Naive B cell (primary cell): ENCODE measurements around the gene CDH22. TPM values are rescaled to one million over a fixed set of nuclear protein-coding genes. Genes with fewer than 3 reads are reported as not detected.
A peak's percentile ranks its signal among the peaks of the same experiment; 100 is the strongest.

Experiments used
- ATAC-seq, 2 donors: fragments of 150-1000 bp; cut with Tn5 transposase; 2 replicates each; pipeline ENCODE4 v1.10.0; 2021; ENCODE audit warnings: low read depth in 2 of 2, mild to moderate bottlenecking in 2 of 2, moderate library complexity in 2 of 2
- DNase-seq: peaks from one replicate; pipeline ENCODE4 v3.0.0; 2022
- H3K27ac Mint-ChIP-seq, 6 donors: one replicate each; pipeline ENCODE4 v1.8.0; 2020 to 2022; ENCODE audit warnings: mild to moderate bottlenecking in 6 of 6, mixed read lengths in 6 of 6, moderate library complexity in 5 of 6, inconsistent platforms in 2 of 6
- H3K27me3 Mint-ChIP-seq, 3 donors: one replicate each; pipeline ENCODE4 v1.8.0; 2021 to 2022; ENCODE audit warnings: mixed read lengths in 3 of 3, mild to moderate bottlenecking in 1 of 3
- H3K36me3 Mint-ChIP-seq, 2 donors: one replicate each; pipeline ENCODE4 v1.8.0; 2020 to 2022; ENCODE audit warnings: mixed read lengths in 2 of 2, inconsistent platforms in 1 of 2, mild to moderate bottlenecking in 1 of 2
- H3K4me1 Mint-ChIP-seq, 3 donors: one replicate each; pipeline ENCODE4 v1.8.0; 2020 to 2022; ENCODE audit warnings: mixed read lengths in 3 of 3, inconsistent platforms in 1 of 3, mild to moderate bottlenecking in 1 of 3, moderate library complexity in 1 of 3
- H3K4me3 Mint-ChIP-seq, 8 donors: one replicate each; pipeline ENCODE4 v1.8.0; 2020 to 2022; ENCODE audit warnings: mild to moderate bottlenecking in 8 of 8, mixed read lengths in 8 of 8, moderate library complexity in 8 of 8, inconsistent platforms in 2 of 8
- H3K9me3 Mint-ChIP-seq, 7 donors: one replicate each; pipeline ENCODE4 v1.8.0; 2020 to 2022; ENCODE audit warnings: mixed read lengths in 7 of 7, mild to moderate bottlenecking in 5 of 7, inconsistent platforms in 2 of 7, moderate library complexity in 1 of 7
- polyA plus RNA-seq, 6 donors: library from polyadenylated mRNA; unstranded; fragments of 300-500 nt; fragmentation: Illumina TruSeq; gene quantifications; one replicate each; pipeline ENCODE4 v1.2.3, GENCODE V29; 2021; ENCODE audit warnings: low read depth in 6 of 6

CDH22 gene
- polyA plus RNA-seq, 6 donors from 2014 or later = not detected

- Mint-ChIP-seq H3K4me3 (peak overlapping the region in 1 of 8 donors; percentile 72), H3K4me1 (peaks cover 0 to 2% (median 0%) of the 10 kb centered on the region in 3 donors), H3K27me3 (peaks cover 33 to 78% (median 72%) of the 10 kb centered on the region in 3 donors), H3K27ac (no peak overlapping the region), H3K9me3 (peaks cover 0 to 6% (median 0%) of the 10 kb centered on the region in 7 donors), H3K36me3 (peaks cover 0 to 5% of the 10 kb centered on the region in 2 donors)
- no peak for DNase-seq
- ATAC-seq = peak in 1 of 2 donors; percentile 30
These were observed 109.1 kb downstream of the CDH22 start for GRCh38 chr20:46199198-46199597.

GRCh38 chr20:46196990-46197389 is 111.3 kb downstream of the CDH22 start:
- Mint-ChIP-seq H3K27me3 (peaks cover 27 to 75% (median 64%) of the 10 kb centered on the region in 3 donors), H3K9me3 (peaks cover 0 to 5% (median 0%) of the 10 kb centered on the region in 7 donors), H3K4me1 (peaks cover 0 to 2% (median 0%) of the 10 kb centered on the region in 3 donors), H3K36me3 (peaks cover 0 to 5% of the 10 kb centered on the region in 2 donors), H3K27ac (no peak overlapping the region), H3K4me3 (no peak overlapping the region)
- ATAC-seq = no peak
- DNase-seq = no peak

GRCh38 chr20:46195264-46196036 is 112.8 kb downstream of the CDH22 start:
- DNase-seq = no peak
- Mint-ChIP-seq H3K4me3 (no peak overlapping the region), H3K27me3 (peaks cover 22 to 69% (median 63%) of the 10 kb centered on the region in 3 donors), H3K9me3 (peaks cover 0 to 7% (median 4%) of the 10 kb centered on the region in 7 donors), H3K36me3 (peaks cover 0 to 13% of the 10 kb centered on the region in 2 donors), H3K4me1 (peaks cover 0 to 5% (median 0%) of the 10 kb centered on the region in 3 donors), H3K27ac (no peak overlapping the region)
- no peak for ATAC-seq

GRCh38 chr20:46194409-46194808 is 113.9 kb downstream of the CDH22 start:
- no peak for DNase-seq
- Mint-ChIP-seq H3K9me3 (peaks cover 0 to 7% (median 4%) of the 10 kb centered on the region in 7 donors), H3K36me3 (peaks cover 0 to 13% of the 10 kb centered on the region in 2 donors), H3K4me3 (no peak overlapping the region), H3K27ac (no peak overlapping the region), H3K4me1 (peaks cover 0 to 5% (median 0%) of the 10 kb centered on the region in 3 donors), H3K27me3 (peaks cover 22 to 59% (median 52%) of the 10 kb centered on the region in 3 donors)
- no peak for ATAC-seq

- ATAC-seq = no peak
- H3K9me3 Mint-ChIP-seq = peaks cover 0 to 6% (median 3%) of the 10 kb centered on the region in 7 donors
These were observed 115.8 kb downstream of the CDH22 start for GRCh38 chr20:46192376-46192944.

GRCh38 chr20:46191611-46192010 is 116.7 kb downstream of the CDH22 start:
- no peak overlapping the region for H3K4me3 Mint-ChIP-seq
- H3K36me3 Mint-ChIP-seq = peaks cover 0 to 8% of the 10 kb centered on the region in 2 donors
- H3K27me3 Mint-ChIP-seq = peaks cover 29 to 46% (median 46%) of the 10 kb centered on the region in 3 donors
- H3K9me3 Mint-ChIP-seq = peaks cover 0 to 6% (median 3%) of the 10 kb centered on the region in 7 donors
- DNase-seq (no peak), ATAC-seq (no peak)
- H3K4me1 Mint-ChIP-seq = peaks cover 0 to 3% (median 0%) of the 10 kb centered on the region in 3 donors
- H3K27ac Mint-ChIP-seq = no peak overlapping the region

More at GRCh38 chr20:46192376-46192944, 115.8 kb downstream of the CDH22 start:
- DNase-seq = no peak
- Mint-ChIP-seq H3K36me3 (peaks cover 0 to 8% of the 10 kb centered on the region in 2 donors), H3K27ac (no peak overlapping the region), H3K4me1 (peaks cover 0 to 3% (median 0%) of the 10 kb centered on the region in 3 donors), H3K4me3 (no peak overlapping the region), H3K27me3 (peaks cover 26 to 48% (median 44%) of the 10 kb centered on the region in 3 donors)

- Mint-ChIP-seq H3K36me3 (peaks cover 0 to 8% of the 10 kb centered on the region in 2 donors), H3K27ac (peak overlapping the region in 1 of 6 donors; percentile 79)
- no peak for ATAC-seq
These were observed 117.1 kb downstream of the CDH22 start for GRCh38 chr20:46191168-46191540.

GRCh38 chr20:46190478-46191167 is 117.7 kb downstream of the CDH22 start:
- Mint-ChIP-seq H3K36me3 (peaks cover 0 to 8% of the 10 kb centered on the region in 2 donors), H3K9me3 (peaks cover 0 to 6% (median 3%) of the 10 kb centered on the region in 7 donors), H3K4me1 (peaks cover 0 to 3% (median 0%) of the 10 kb centered on the region in 3 donors), H3K27ac (peak overlapping the region in 2 of 6 donors; percentile 42 to 79), H3K27me3 (peaks cover 28 to 54% (median 44%) of the 10 kb centered on the region in 3 donors), H3K4me3 (no peak overlapping the region)
- ATAC-seq = no peak
- no peak for DNase-seq

More at GRCh38 chr20:46191168-46191540, 117.1 kb downstream of the CDH22 start:
- peaks cover 0 to 6% (median 3%) of the 10 kb centered on the region in 7 donors for H3K9me3 Mint-ChIP-seq
- H3K4me3 Mint-ChIP-seq = no peak overlapping the region
- H3K4me1 Mint-ChIP-seq = peaks cover 0 to 3% (median 0%) of the 10 kb centered on the region in 3 donors
- no peak for DNase-seq
- peaks cover 28 to 51% (median 46%) of the 10 kb centered on the region in 3 donors for H3K27me3 Mint-ChIP-seq

GRCh38 chr20:46188866-46189541 is 119.3 kb downstream of the CDH22 start:
- peaks cover 0 to 6% (median 3%) of the 10 kb centered on the region in 7 donors for H3K9me3 Mint-ChIP-seq
- peaks cover 0 to 8% of the 10 kb centered on the region in 2 donors for H3K36me3 Mint-ChIP-seq
- no peak overlapping the region for H3K27ac Mint-ChIP-seq
- H3K4me1 Mint-ChIP-seq = peaks cover 0 to 3% (median 0%) of the 10 kb centered on the region in 3 donors
- DNase-seq = no peak
- H3K27me3 Mint-ChIP-seq = peaks cover 24 to 44% (median 43%) of the 10 kb centered on the region in 3 donors
- ATAC-seq = no peak
- no peak overlapping the region for H3K4me3 Mint-ChIP-seq

GRCh38 chr20:46186210-46186609 is 122.1 kb downstream of the CDH22 start:
- Mint-ChIP-seq H3K4me1 (peaks cover 0 to 3% (median 0%) of the 10 kb centered on the region in 3 donors), H3K27ac (no peak overlapping the region), H3K9me3 (peaks cover 0 to 6% (median 0%) of the 10 kb centered on the region in 7 donors), H3K36me3 (peaks cover 0 to 7% of the 10 kb centered on the region in 2 donors), H3K27me3 (peaks cover 19 to 55% (median 46%) of the 10 kb centered on the region in 3 donors), H3K4me3 (no peak overlapping the region)
- DNase-seq = no peak
- no peak for ATAC-seq

- no peak overlapping the region for H3K27ac Mint-ChIP-seq
- H3K4me3 Mint-ChIP-seq = no peak overlapping the region
- no peaks in the 10 kb centered on the region for H3K36me3 Mint-ChIP-seq
- H3K27me3 Mint-ChIP-seq = peaks cover 19 to 54% (median 46%) of the 10 kb centered on the region in 3 donors
- no peaks in the 10 kb centered on the region for H3K4me1 Mint-ChIP-seq
- DNase-seq (no peak), ATAC-seq (no peak)
- peaks cover 0 to 5% (median 0%) of the 10 kb centered on the region in 7 donors for H3K9me3 Mint-ChIP-seq
These were observed 122.9 kb downstream of the CDH22 start for GRCh38 chr20:46185353-46185752.

GRCh38 chr20:46183768-46184167 is 124.5 kb downstream of the CDH22 start:
- Mint-ChIP-seq H3K36me3 (no peaks in the 10 kb centered on the region), H3K27me3 (peaks cover 21 to 65% (median 57%) of the 10 kb centered on the region in 3 donors), H3K9me3 (peaks cover 0 to 5% (median 0%) of the 10 kb centered on the region in 7 donors), H3K27ac (no peak overlapping the region), H3K4me3 (no peak overlapping the region), H3K4me1 (no peaks in the 10 kb centered on the region)
- no peak for ATAC-seq
- no peak for DNase-seq
